ENCODE data around the gene EPHB2. TPM values are rescaled to one million over a fixed set of nuclear protein-coding genes. Genes with fewer than 3 reads are reported as not detected.

Gene EPHB2
- total RNA-seq, 3 donors from 2014 or later, result 22.7 to 76.7 (median 70.8) TPM

- Histone ChIP-seq H3K4me1 (ENCODE audit: low read depth) (peaks cover 28% of the 10 kb centered on the region), H3K4me3 (no peak overlapping the region), H3K36me3 (ENCODE audit: low read depth) (no peaks in the 10 kb centered on the region), H3K9me3 (no peaks in the 10 kb centered on the region)
- TF ChIP-seq, protein P1, sequence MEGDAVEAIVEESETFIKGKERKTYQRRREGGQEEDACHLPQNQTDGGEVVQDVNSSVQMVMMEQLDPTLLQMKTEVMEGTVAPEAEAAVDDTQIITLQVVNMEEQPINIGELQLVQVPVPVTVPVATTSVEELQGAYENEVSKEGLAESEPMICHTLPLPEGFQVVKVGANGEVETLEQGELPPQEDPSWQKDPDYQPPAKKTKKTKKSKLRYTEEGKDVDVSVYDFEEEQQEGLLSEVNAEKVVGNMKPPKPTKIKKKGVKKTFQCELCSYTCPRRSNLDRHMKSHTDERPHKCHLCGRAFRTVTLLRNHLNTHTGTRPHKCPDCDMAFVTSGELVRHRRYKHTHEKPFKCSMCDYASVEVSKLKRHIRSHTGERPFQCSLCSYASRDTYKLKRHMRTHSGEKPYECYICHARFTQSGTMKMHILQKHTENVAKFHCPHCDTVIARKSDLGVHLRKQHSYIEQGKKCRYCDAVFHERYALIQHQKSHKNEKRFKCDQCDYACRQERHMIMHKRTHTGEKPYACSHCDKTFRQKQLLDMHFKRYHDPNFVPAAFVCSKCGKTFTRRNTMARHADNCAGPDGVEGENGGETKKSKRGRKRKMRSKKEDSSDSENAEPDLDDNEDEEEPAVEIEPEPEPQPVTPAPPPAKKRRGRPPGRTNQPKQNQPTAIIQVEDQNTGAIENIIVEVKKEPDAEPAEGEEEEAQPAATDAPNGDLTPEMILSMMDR (IDR thresholded peaks at IDR 0.05), result no peak
- DNase-seq, result no peak
- intact Hi-C loops (cut with DNase I, micrococcal nuclease), result no loop called here
- no peak for ATAC-seq
Observed at GRCh38 chr1:22747021-22747734, 36.5 kb downstream of the EPHB2 start.

DNA sequence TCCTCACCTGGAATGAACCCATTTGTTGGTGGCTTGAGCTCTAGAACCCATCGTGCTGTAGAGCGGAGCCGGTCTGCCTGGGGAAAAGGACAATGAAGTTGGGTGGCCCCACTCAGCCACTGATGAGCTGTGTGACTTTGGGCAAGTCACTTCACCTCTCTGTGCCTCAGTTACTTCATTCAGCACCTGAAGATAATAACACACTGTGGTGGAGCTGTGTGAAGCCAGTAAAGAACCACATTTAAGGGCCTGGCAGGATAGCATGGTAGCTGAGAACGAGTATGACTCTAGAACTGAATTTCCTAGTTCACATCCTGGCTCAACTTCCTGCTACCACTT lies 37.1 kb downstream of the EPHB2 start:
- no peak for DNase-seq
- intact Hi-C loops (cut with DNase I, micrococcal nuclease), result no loop called here
- TF ChIP-seq, protein P1 (IDR thresholded peaks at IDR 0.05), result no peak
- ATAC-seq, result no peak
- Histone ChIP-seq H3K36me3 (ENCODE audit: low read depth) (no peaks in the 10 kb centered on the region), H3K4me3 (no peak overlapping the region), H3K9me3 (no peaks in the 10 kb centered on the region), H3K4me1 (ENCODE audit: low read depth) (peaks cover 28% of the 10 kb centered on the region)

DNA sequence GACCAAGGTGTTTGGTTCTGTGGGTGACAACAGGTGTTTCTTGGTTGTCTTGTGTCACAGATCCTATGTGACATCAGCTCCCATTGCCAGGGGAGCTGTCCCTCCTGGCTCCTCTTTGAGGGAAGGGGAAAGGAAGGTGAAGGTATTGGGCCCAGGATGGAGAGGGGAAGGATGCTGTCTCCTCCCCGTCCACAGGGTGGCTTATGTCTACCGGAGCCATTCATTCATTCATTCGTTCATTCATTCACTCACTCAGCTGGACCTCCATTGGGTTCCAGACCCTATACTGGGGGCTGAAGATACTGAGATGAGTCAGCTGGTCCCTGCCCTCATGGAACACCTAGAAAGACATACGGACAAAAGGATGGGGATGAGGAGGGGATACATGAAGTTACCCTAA lies 38.9 kb downstream of the EPHB2 start:
- TF ChIP-seq, protein P1 (IDR thresholded peaks at IDR 0.05), result no peak
- no peaks in the 10 kb centered on the region for H3K9me3 ChIP-seq

GRCh38 chr1:22749919-22750684 lies 39.5 kb downstream of the EPHB2 start:
- peaks cover 28% of the 10 kb centered on the region for H3K4me1 ChIP-seq (ENCODE audit: low read depth)
- DNase-seq, result peak in 1 of 3 donors; percentile 37
- no peaks in the 10 kb centered on the region for H3K36me3 ChIP-seq (ENCODE audit: low read depth)
- no peak overlapping the region for H3K4me3 ChIP-seq
- intact Hi-C loops (cut with DNase I, micrococcal nuclease), result no loop called here
- peak; percentile 77 for ATAC-seq
- TF ChIP-seq, protein P1 (IDR thresholded peaks at IDR 0.05), result no peak
- no peaks in the 10 kb centered on the region for H3K9me3 ChIP-seq

More for the DNA sequence above, 38.9 kb downstream of the EPHB2 start:
- Histone ChIP-seq H3K36me3 (ENCODE audit: low read depth) (no peaks in the 10 kb centered on the region), H3K4me3 (no peak overlapping the region), H3K4me1 (ENCODE audit: low read depth) (peaks cover 28% of the 10 kb centered on the region)
- intact Hi-C loops (cut with DNase I, micrococcal nuclease), result no loop called here
- ATAC-seq (no peak), DNase-seq (no peak)

DNA sequence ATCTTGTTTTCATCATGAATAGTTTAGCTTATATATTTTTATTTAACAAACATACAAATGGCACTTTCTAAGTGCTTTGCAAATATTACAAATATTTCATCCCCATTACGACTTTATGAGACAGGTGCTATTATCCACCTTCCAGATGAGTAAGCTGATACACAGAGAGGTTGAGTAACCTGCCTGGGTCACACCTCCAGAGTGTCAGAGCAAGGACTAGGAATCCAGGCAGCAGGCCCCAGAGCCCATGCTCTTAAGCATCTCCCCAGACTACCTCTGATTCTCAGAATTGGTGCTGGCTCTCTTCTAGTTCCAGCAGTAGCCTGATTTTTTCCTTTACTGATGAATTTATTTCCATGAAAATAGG lies 40.0 kb downstream of the EPHB2 start:
- no peaks in the 10 kb centered on the region for H3K36me3 ChIP-seq (ENCODE audit: low read depth)
- DNase-seq (no peak), ATAC-seq (peak; percentile 46)
- H3K9me3 ChIP-seq, result no peaks in the 10 kb centered on the region
- H3K4me3 ChIP-seq, result no peak overlapping the region
- TF ChIP-seq, protein P1 (IDR thresholded peaks at IDR 0.05), result no peak
- H3K4me1 ChIP-seq (ENCODE audit: low read depth), result peaks cover 28% of the 10 kb centered on the region
- intact Hi-C loops (cut with DNase I, micrococcal nuclease), result no loop called here
